Vagina (tissue), 2 donors: Measurements from ENCODE around the gene NNMT. TPM values are rescaled to one million over a fixed set of nuclear protein-coding genes. Genes with fewer than 3 reads are reported as not detected.
"Not testable (repeated sequence)": the region's sequence is repeated elsewhere in the genome, so short reads cannot be mapped to it uniquely, and the experiment has no call there.

ENCODE experiments used
- DNase-seq, 2 donors: peaks; one replicate each; pipeline ENCODE4 v3.0.0-alpha.2; 2017; ENCODE audit errors: extremely low spot score in 2 of 2
- H3K27ac ChIP-seq: fragments of 200-600 bp; sonication (generic); one replicate; pipeline ENCODE4 v1.5.1; 2019
- H3K27me3 ChIP-seq: fragments of 200-600 bp; sonication (generic); one replicate; pipeline ENCODE4 v1.5.1; 2019
- H3K36me3 ChIP-seq, 2 donors: fragments of 200-600 bp; sonication (generic); one replicate each; pipeline ENCODE4 v1.5.1; 2017 to 2019
- H3K4me1 ChIP-seq: fragments of 200-600 bp; sonication (generic); one replicate; pipeline ENCODE4 v1.5.1; 2019
- H3K4me3 ChIP-seq, 2 donors: fragments of 200-600 bp; sonication (generic); 1 replicate in 1 of 2; 2 replicates in 1 of 2; pipeline ENCODE4 v1.5.1; 2016 to 2019
- H3K9me3 ChIP-seq: fragments of 200-600 bp; sonication (generic); one replicate; pipeline ENCODE4 v1.5.1; 2019
- CTCF ChIP-seq, 3 experiments: fragments of 450-650 bp in 2 of 3; fragments of 200-600 bp in 1 of 3; sonication (generic) in 1 of 3; IDR thresholded peaks; one replicate each; pipeline ENCODE4 v1.5.1; 2017 to 2019; ENCODE audit warnings: antibody characterized with exemption in 3 of 3, mild to moderate bottlenecking in 2 of 3, moderate library complexity in 2 of 3
- POLR2A ChIP-seq, 2 donors: fragments of 450-650 bp; IDR thresholded peaks; one replicate each; pipeline ENCODE4 v1.6.1; 2017; ENCODE audit warnings: antibody characterized with exemption in 2 of 2, mild to moderate bottlenecking in 2 of 2, moderate library complexity in 2 of 2
- POLR2AphosphoS5 ChIP-seq, 2 donors: sonication (generic); formaldehyde crosslinking; IDR thresholded peaks; one replicate each; pipeline ENCODE4 v1.9.0; 2017; ENCODE audit warnings: antibody characterized with exemption in 2 of 2, mild to moderate bottlenecking in 2 of 2, low read depth in 1 of 2; ENCODE audit not compliant: insufficient read depth in 1 of 2
- intact Hi-C: fragments of 100-400 bp; cut with DNase I; formaldehyde crosslinking; loops from one replicate; pipeline ENCODE4 v1.15.1; 2023
- total RNA-seq: library from RNA; depleted of rRNA; stranded (reverse); fragments of >200 nt; gene quantifications from one replicate; pipeline ENCODE4 v1.2.3, GENCODE V29; 2016

The NNMT gene
- total RNA-seq, 1 donor from 2014 or later: 898 TPM

DNA sequence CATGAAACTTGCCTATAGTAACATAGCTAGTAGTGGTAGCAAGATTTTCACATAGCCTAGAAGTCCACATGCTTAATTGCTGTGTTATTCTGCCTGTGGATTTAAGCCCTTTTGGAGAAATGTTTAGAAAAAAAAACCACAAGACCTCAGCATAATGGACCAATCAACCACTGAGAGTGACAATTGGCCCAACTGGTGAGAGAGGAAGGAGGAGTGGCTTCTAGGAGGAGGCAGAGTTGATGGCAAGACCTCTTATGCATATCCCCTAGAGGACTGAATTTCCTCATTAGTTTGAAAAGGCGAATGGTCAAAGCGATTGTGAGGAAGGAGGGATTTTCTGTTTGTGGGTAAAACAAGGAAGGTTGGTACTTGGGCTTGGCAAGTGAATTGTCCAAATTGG lies 30.6 kb downstream of the NNMT start:
- H3K27ac ChIP-seq: no peak overlapping the region
- intact Hi-C loops: no loop called here
- no peak for DNase-seq
- H3K36me3 ChIP-seq: no peaks in the 10 kb centered on the region
- TF ChIP-seq CTCF (IDR thresholded peaks at IDR 0.05) (no peak), POLR2A (IDR thresholded peaks at IDR 0.05) (no peak), POLR2AphosphoS5 (IDR thresholded peaks at IDR 0.05; ENCODE audit: insufficient read depth in 1 of 2, low read depth in 1 of 2) (no peak)
- H3K4me1 ChIP-seq: peaks cover 6% of the 10 kb centered on the region
- no peak overlapping the region for H3K4me3 ChIP-seq
- H3K9me3 ChIP-seq: peaks cover 6% of the 10 kb centered on the region
- H3K27me3 ChIP-seq: no peaks in the 10 kb centered on the region

DNA sequence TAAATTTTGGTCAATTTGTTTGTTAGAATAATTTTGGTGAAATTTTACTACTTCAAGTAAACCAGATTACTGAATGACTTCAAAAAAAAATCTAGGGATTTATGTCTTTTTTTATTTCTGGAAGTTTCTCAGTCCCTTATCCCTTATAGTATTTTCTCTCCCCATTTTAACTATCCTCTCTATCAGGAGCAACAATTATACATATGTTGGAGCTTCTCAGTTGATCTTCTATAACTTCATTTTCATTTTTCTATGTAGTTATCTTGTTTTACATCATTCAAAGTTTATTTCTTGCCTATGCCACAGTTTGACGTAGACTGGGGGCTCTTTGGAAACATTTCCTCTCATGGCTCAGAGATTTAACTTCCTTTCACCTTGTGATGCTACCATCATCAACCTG lies 34.2 kb downstream of the NNMT start:
- DNase-seq: no peak
- Histone ChIP-seq H3K9me3 (peaks cover 6% of the 10 kb centered on the region), H3K27me3 (no peaks in the 10 kb centered on the region), H3K36me3 (no peaks in the 10 kb centered on the region), H3K4me3 (no peak overlapping the region), H3K27ac (no peak overlapping the region), H3K4me1 (no peaks in the 10 kb centered on the region)
- intact Hi-C loops: no loop called here
- TF ChIP-seq POLR2A (IDR thresholded peaks at IDR 0.05): no peak
- no peak for TF ChIP-seq CTCF (IDR thresholded peaks at IDR 0.05)
- no peak for TF ChIP-seq POLR2AphosphoS5 (IDR thresholded peaks at IDR 0.05; ENCODE audit: insufficient read depth in 1 of 2, low read depth in 1 of 2)

DNA sequence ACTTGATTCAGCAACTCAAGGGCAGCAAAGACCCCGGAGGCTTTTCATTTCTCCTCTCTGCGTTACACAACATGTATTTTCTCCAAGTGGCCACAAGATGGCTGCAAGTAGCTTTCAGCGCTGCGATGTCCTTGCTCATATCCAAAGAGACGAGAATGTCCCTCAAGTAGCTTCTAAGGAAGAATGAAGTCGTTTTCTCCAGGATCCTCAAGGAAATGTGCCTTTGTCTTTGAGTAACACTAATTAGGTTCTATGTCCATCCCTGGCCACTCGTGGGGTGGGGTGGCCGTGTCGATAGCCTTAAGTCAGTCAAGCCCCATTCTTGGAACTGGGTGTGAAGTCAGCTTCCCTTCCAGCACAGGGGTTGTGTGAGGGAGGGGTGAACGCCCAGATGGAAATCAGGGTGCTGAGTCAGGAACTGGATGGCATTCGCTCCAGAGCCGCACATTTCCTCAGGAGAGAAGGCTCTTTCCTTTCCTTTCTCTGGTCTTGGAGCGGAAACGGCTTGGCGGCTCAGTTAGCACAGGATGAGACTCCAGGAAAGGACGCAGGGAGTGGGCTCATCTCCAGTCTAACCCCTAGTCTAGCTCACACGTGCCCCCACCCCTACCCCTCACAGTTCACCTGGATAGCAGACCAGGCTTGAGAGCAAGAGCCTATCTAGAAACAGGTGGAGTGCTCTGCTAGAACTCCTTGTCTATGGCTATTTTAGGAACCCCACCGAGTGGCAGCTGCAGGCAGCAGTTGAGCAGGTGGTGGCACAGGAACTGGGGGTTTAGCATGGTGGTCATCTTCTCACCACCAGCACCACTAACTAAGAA lies 44.3 kb downstream of the NNMT start:
- H3K36me3 ChIP-seq: no peaks in the 10 kb centered on the region
- intact Hi-C loops: loop anchor here (5.0 kb wide), 1 partner anchor 422 kb away; no protein-coding TSS in a partner anchor
- no peak for TF ChIP-seq POLR2A (IDR thresholded peaks at IDR 0.05)
- TF ChIP-seq POLR2AphosphoS5 (IDR thresholded peaks at IDR 0.05; ENCODE audit: insufficient read depth in 1 of 2, low read depth in 1 of 2): peak in 1 of 2 donors; percentile 52
- peak; percentile 67 to 87 (median 74) for TF ChIP-seq CTCF (IDR thresholded peaks at IDR 0.05)
- H3K4me3 ChIP-seq: peak overlapping the region in 1 of 2 donors; percentile 0
- peaks cover 6% of the 10 kb centered on the region for H3K4me1 ChIP-seq
- no peaks in the 10 kb centered on the region for H3K27me3 ChIP-seq
- H3K27ac ChIP-seq: peak overlapping the region; percentile 14
- no peaks in the 10 kb centered on the region for H3K9me3 ChIP-seq
- no peak for DNase-seq

DNA sequence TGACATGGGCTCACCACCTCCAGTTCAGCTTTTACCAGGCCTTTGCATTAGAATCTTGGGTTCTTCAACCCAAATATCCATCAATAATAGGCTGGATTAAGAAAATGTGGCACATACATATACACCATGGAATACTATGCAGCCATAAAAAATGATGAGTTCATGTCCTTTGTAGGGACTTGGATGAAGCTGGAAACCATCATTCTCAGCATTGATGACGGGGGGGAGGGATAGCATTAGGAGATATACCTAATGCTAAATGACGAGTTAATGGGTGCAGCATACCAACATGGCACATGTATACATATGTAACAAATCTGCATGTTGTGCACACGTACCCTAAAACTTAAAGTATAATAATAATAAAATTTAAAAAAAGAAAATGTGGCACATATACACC lies 45.5 kb downstream of the NNMT start:
- DNase-seq, H3K4me1 ChIP-seq, H3K9me3 ChIP-seq, H3K27ac ChIP-seq, H3K36me3 ChIP-seq, H3K27me3 ChIP-seq, H3K4me3 ChIP-seq: not testable (repeated sequence)
- intact Hi-C loops: loop anchor here (5.0 kb wide), 1 partner anchor 421 kb away; no protein-coding TSS in a partner anchor

GRCh38 chr11:114342476-114342875 lies 46.3 kb downstream of the NNMT start:
- Histone ChIP-seq H3K36me3 (no peaks in the 10 kb centered on the region), H3K9me3 (no peaks in the 10 kb centered on the region), H3K4me3 (no peak overlapping the region), H3K27ac (no peak overlapping the region), H3K4me1 (peaks cover 6% of the 10 kb centered on the region), H3K27me3 (no peaks in the 10 kb centered on the region)
- intact Hi-C loops: loop anchor here (5.0 kb wide), 1 partner anchor 420 kb away; no protein-coding TSS in a partner anchor
- TF ChIP-seq POLR2A (IDR thresholded peaks at IDR 0.05): no peak
- no peak for TF ChIP-seq CTCF (IDR thresholded peaks at IDR 0.05)
- TF ChIP-seq POLR2AphosphoS5 (IDR thresholded peaks at IDR 0.05; ENCODE audit: insufficient read depth in 1 of 2, low read depth in 1 of 2): no peak
- no peak for DNase-seq
